ENCODE data around the gene RXRA.

The RXRA gene

DNA sequence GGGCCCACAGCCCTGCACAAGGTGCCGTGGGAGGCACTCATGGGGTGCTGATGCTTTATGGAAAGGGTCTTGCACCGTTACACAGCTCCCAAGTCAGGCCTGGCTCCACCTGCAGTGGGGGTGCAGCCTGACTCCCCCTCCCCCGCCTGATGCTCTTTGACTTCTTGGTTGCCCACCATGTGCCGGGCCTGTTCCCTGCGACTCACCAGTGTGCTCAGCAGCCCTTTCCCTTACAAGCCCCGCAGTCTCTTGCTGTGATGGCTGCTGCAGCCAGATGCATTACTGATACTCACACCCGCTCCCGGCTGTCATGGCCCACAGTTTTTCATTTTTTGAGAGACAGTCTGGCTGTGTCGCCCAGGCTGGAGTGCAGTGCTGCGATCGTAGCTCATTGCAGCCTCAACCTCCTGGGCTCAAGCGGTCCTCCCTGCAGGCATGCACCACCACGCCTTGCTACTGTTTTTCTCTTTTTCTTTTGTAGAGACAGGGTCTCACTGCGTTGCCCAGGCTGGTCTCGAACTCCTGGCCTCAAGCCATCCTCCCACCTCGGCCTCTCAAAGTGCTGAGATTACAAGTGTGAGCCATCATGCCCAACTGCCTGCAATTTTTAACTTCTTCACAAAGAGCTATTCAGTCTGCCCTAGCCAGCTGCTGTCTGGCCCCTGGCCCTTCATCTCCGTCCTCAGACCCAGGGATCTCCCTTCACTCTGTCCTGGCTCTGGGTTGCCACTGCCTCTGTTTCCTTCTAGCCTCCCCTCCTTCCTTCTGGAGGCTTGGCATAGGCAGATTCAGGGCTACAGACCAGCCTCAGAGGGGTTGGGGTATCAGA lies 109.5 kb downstream of the RXRA start:
- Histone ChIP-seq H3K4ac (ENCODE audit: low read depth in 1 of 2, low read length in 2 of 2) (peak overlapping the region; percentile 16 to 90), H3K79me1 (replicated peaks; ENCODE audit: low read length, poor library complexity, severe bottlenecking) (peaks cover 9% of the 10 kb centered on the region), H3K9ac (ENCODE audit: low read length) (no peak overlapping the region), H3K14ac (ENCODE audit: low read length in 2 of 2) (peak overlapping the region in 1 of 2 experiments; percentile 63), H3K18ac (ENCODE audit: low read depth in 1 of 2, low read length in 2 of 2) (peak overlapping the region; percentile 50 to 96), H2BK12ac (ENCODE audit: low read length in 2 of 2) (peak overlapping the region; percentile 20 to 88), H2AFZ (ENCODE audit: low read depth, low read length) (no peak overlapping the region), H3K4me1 (ENCODE audit: control insufficient read depth, insufficient read depth, low read depth, low read length) (peaks cover 56% of the 10 kb centered on the region), H2BK15ac (ENCODE audit: low read depth, poor library complexity, severe bottlenecking) (peak overlapping the region; percentile 12), H2AK5ac (ENCODE audit: low read length, severe bottlenecking) (peak overlapping the region; percentile 87), H3K4me3 (ENCODE audit: insufficient read depth in 1 of 2, low read depth in 1 of 2, low read length in 2 of 2) (no peak overlapping the region), H3K9me3 (ENCODE audit: control insufficient read depth, low read length) (no peaks in the 10 kb centered on the region), H2BK5ac (ENCODE audit: low read depth, low read length, poor library complexity, severe bottlenecking) (peak overlapping the region; percentile 3), H3K27ac (ENCODE audit: low read length, poor library complexity, severe bottlenecking) (peak overlapping the region; percentile 75), H4K8ac (ENCODE audit: low read length) (peak overlapping the region; percentile 57), H3K23ac (ENCODE audit: low read length in 2 of 2) (no peak overlapping the region), H4K91ac (ENCODE audit: low read length) (peak overlapping the region; percentile 83), H3K36me3 (ENCODE audit: control insufficient read depth in 1 of 2, insufficient read depth in 2 of 2, low read depth in 1 of 2, low read length in 2 of 2) (peaks cover 33 to 62% of the 10 kb centered on the region in 2 experiments), H2BK120ac (ENCODE audit: low read depth, low read length) (peak overlapping the region; percentile 37), H3K27me3 (ENCODE audit: control insufficient read depth in 1 of 2, insufficient read depth in 1 of 2, low read length in 2 of 2) (no peaks in the 10 kb centered on the region), H3K4me2 (ENCODE audit: low read length, poor library complexity, severe bottlenecking) (peak overlapping the region; percentile 20)
- no peak for DNase-seq
- 85% methylated on average over 17 of the region's 17 CpGs for WGBS

DNA sequence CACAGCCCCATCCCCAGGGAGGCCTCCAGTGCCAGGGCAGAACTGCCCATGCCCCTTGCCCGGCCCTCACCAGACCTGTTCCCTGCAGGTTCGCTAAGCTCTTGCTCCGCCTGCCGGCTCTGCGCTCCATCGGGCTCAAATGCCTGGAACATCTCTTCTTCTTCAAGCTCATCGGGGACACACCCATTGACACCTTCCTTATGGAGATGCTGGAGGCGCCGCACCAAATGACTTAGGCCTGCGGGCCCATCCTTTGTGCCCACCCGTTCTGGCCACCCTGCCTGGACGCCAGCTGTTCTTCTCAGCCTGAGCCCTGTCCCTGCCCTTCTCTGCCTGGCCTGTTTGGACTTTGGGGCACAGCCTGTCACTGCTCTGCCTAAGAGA lies 110.1 kb downstream of the RXRA start:
- H3K9me3 ChIP-seq (ENCODE audit: control insufficient read depth, low read length): no peaks in the 10 kb centered on the region
- no peak overlapping the region for H4K8ac ChIP-seq (ENCODE audit: low read length)
- H2BK120ac ChIP-seq (ENCODE audit: low read depth, low read length): peak overlapping the region; percentile 37
- no peak overlapping the region for H3K9ac ChIP-seq (ENCODE audit: low read length)
- peaks cover 56% of the 10 kb centered on the region for H3K4me1 ChIP-seq (ENCODE audit: control insufficient read depth, insufficient read depth, low read depth, low read length)
- H2AK5ac ChIP-seq (ENCODE audit: low read length, severe bottlenecking): peak overlapping the region; percentile 87
- DNase-seq: no peak
- no peak overlapping the region for H3K27ac ChIP-seq (ENCODE audit: low read length, poor library complexity, severe bottlenecking)
- no peak overlapping the region for H3K23ac ChIP-seq (ENCODE audit: low read length in 2 of 2)
- 92% methylated on average over 12 of the region's 12 CpGs for WGBS
- no peak overlapping the region for H2BK5ac ChIP-seq (ENCODE audit: low read depth, low read length, poor library complexity, severe bottlenecking)
- H3K27me3 ChIP-seq (ENCODE audit: control insufficient read depth in 1 of 2, insufficient read depth in 1 of 2, low read length in 2 of 2): peaks cover 0 to 4% of the 10 kb centered on the region in 2 experiments
- peaks cover 33 to 58% of the 10 kb centered on the region in 2 experiments for H3K36me3 ChIP-seq (ENCODE audit: control insufficient read depth in 1 of 2, insufficient read depth in 2 of 2, low read depth in 1 of 2, low read length in 2 of 2)
- H4K91ac ChIP-seq (ENCODE audit: low read length): peak overlapping the region; percentile 59
- H2BK12ac ChIP-seq (ENCODE audit: low read length in 2 of 2): peak overlapping the region in 1 of 2 experiments; percentile 23
- peak overlapping the region in 1 of 2 experiments; percentile 7 for H3K4ac ChIP-seq (ENCODE audit: low read depth in 1 of 2, low read length in 2 of 2)
- H2BK15ac ChIP-seq (ENCODE audit: low read depth, poor library complexity, severe bottlenecking): peak overlapping the region; percentile 6
- peaks cover 9% of the 10 kb centered on the region for H3K79me1 ChIP-seq (replicated peaks; ENCODE audit: low read length, poor library complexity, severe bottlenecking)
- peak overlapping the region; percentile 25 to 50 for H3K18ac ChIP-seq (ENCODE audit: low read depth in 1 of 2, low read length in 2 of 2)
- no peak overlapping the region for H2AFZ ChIP-seq (ENCODE audit: low read depth, low read length)
- no peak overlapping the region for H3K14ac ChIP-seq (ENCODE audit: low read length in 2 of 2)
- no peak overlapping the region for H3K4me3 ChIP-seq (ENCODE audit: insufficient read depth in 1 of 2, low read depth in 1 of 2, low read length in 2 of 2)
- no peak overlapping the region for H3K4me2 ChIP-seq (ENCODE audit: low read length, poor library complexity, severe bottlenecking)

DNA sequence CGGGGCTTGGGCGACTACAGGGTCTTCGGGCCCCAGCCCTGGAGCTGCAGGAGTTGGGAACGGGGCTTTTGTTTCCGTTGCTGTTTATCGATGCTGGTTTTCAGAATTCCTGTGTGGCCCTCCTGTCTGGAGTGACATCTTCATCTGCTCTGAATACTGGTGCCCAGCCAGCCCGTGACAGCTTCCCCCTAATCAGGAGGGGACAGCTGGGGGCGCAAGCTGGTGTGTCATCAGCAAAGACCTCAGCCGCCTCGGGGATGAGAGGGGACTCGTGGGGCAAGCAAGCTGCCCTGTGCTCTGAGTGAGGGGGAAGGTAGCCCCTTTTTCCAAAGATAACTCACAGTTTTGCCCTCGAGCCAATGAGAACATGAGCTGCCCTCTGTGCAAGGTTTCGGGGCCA lies 110.7 kb downstream of the RXRA start:
- Histone ChIP-seq H3K4ac (ENCODE audit: low read depth in 1 of 2, low read length in 2 of 2) (no peak overlapping the region), H2BK120ac (ENCODE audit: low read depth, low read length) (no peak overlapping the region), H2AK5ac (ENCODE audit: low read length, severe bottlenecking) (no peak overlapping the region), H2BK5ac (ENCODE audit: low read depth, low read length, poor library complexity, severe bottlenecking) (no peak overlapping the region), H3K79me1 (replicated peaks; ENCODE audit: low read length, poor library complexity, severe bottlenecking) (peaks cover 7% of the 10 kb centered on the region), H3K36me3 (ENCODE audit: control insufficient read depth in 1 of 2, insufficient read depth in 2 of 2, low read depth in 1 of 2, low read length in 2 of 2) (peaks cover 30 to 53% of the 10 kb centered on the region in 2 experiments), H4K91ac (ENCODE audit: low read length) (peak overlapping the region; percentile 2), H2AFZ (ENCODE audit: low read depth, low read length) (no peak overlapping the region), H3K18ac (ENCODE audit: low read depth in 1 of 2, low read length in 2 of 2) (peak overlapping the region in 1 of 2 experiments; percentile 11), H3K4me2 (ENCODE audit: low read length, poor library complexity, severe bottlenecking) (no peak overlapping the region), H2BK15ac (ENCODE audit: low read depth, poor library complexity, severe bottlenecking) (no peak overlapping the region), H3K4me3 (ENCODE audit: insufficient read depth in 1 of 2, low read depth in 1 of 2, low read length in 2 of 2) (no peak overlapping the region), H3K27ac (ENCODE audit: low read length, poor library complexity, severe bottlenecking) (no peak overlapping the region), H3K9ac (ENCODE audit: low read length) (no peak overlapping the region), H3K27me3 (ENCODE audit: control insufficient read depth in 1 of 2, insufficient read depth in 1 of 2, low read length in 2 of 2) (peaks cover 0 to 9% of the 10 kb centered on the region in 2 experiments), H2BK12ac (ENCODE audit: low read length in 2 of 2) (no peak overlapping the region), H3K4me1 (ENCODE audit: control insufficient read depth, insufficient read depth, low read depth, low read length) (peaks cover 58% of the 10 kb centered on the region), H3K23ac (ENCODE audit: low read length in 2 of 2) (no peak overlapping the region), H3K9me3 (ENCODE audit: control insufficient read depth, low read length) (no peaks in the 10 kb centered on the region), H4K8ac (ENCODE audit: low read length) (peak overlapping the region; percentile 45), H3K14ac (ENCODE audit: low read length in 2 of 2) (no peak overlapping the region)
- no peak for DNase-seq
- WGBS: 91% methylated on average over 13 of the region's 13 CpGs

DNA sequence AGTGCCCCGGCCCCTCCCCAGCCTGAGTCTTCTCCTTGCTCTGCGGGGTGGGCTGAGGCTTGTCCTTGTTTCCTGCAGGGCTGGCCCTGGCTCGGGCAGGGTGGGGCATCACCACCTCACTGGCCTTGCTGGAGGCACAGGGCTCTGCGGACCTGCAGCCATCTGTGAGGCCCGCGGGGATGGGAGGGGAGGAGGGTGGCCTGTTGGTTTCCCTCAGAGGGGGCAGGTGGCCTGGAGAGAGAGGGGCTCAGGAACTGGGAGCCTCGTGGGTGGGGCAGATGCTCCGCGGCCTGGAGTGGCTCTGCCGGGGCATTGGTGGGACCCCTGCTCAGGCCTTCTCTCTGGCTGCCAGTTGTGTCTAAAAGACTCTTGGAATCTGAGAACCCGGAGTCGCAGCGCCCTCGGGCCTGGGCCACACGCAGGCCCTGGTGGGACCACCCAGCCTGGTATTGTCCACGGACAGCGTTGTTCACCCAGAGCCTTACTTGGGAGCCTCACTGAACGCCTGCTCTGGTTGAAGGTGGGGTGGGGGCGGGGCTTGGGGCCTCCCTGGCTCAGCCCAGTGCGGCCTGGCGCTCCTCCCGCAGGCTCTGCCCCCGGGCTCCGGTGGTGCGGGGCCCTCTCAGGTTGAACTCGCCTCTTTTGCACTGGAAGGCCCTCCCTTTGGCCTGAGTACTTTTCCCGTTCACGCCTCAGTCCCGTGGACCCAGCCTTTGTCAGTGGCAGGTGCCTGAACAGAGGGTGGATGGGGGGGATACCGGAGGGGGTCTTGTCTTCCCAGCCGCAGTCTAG lies 111.3 kb downstream of the RXRA start:
- H3K4ac ChIP-seq (ENCODE audit: low read depth in 1 of 2, low read length in 2 of 2): peak overlapping the region in 1 of 2 experiments; percentile 4
- H3K9ac ChIP-seq (ENCODE audit: low read length): no peak overlapping the region
- DNase-seq: no peak
- H2BK12ac ChIP-seq (ENCODE audit: low read length in 2 of 2): no peak overlapping the region
- peaks cover 0 to 16% of the 10 kb centered on the region in 2 experiments for H3K27me3 ChIP-seq (ENCODE audit: control insufficient read depth in 1 of 2, insufficient read depth in 1 of 2, low read length in 2 of 2)
- no peaks in the 10 kb centered on the region for H3K9me3 ChIP-seq (ENCODE audit: control insufficient read depth, low read length)
- H4K91ac ChIP-seq (ENCODE audit: low read length): peak overlapping the region; percentile 2
- no peak overlapping the region for H3K27ac ChIP-seq (ENCODE audit: low read length, poor library complexity, severe bottlenecking)
- 87% methylated on average over 28 of the region's 31 CpGs for WGBS
- H3K18ac ChIP-seq (ENCODE audit: low read depth in 1 of 2, low read length in 2 of 2): peak overlapping the region in 1 of 2 experiments; percentile 13
- H2BK120ac ChIP-seq (ENCODE audit: low read depth, low read length): no peak overlapping the region
- H3K4me2 ChIP-seq (ENCODE audit: low read length, poor library complexity, severe bottlenecking): no peak overlapping the region
- peaks cover 59% of the 10 kb centered on the region for H3K4me1 ChIP-seq (ENCODE audit: control insufficient read depth, insufficient read depth, low read depth, low read length)
- H3K23ac ChIP-seq (ENCODE audit: low read length in 2 of 2): no peak overlapping the region
- H2BK5ac ChIP-seq (ENCODE audit: low read depth, low read length, poor library complexity, severe bottlenecking): no peak overlapping the region
- no peak overlapping the region for H2AK5ac ChIP-seq (ENCODE audit: low read length, severe bottlenecking)
- peaks cover 7% of the 10 kb centered on the region for H3K79me1 ChIP-seq (replicated peaks; ENCODE audit: low read length, poor library complexity, severe bottlenecking)
- no peak overlapping the region for H2AFZ ChIP-seq (ENCODE audit: low read depth, low read length)
- no peak overlapping the region for H3K4me3 ChIP-seq (ENCODE audit: insufficient read depth in 1 of 2, low read depth in 1 of 2, low read length in 2 of 2)
- no peak overlapping the region for H3K14ac ChIP-seq (ENCODE audit: low read length in 2 of 2)
- peaks cover 28 to 46% of the 10 kb centered on the region in 2 experiments for H3K36me3 ChIP-seq (ENCODE audit: control insufficient read depth in 1 of 2, insufficient read depth in 2 of 2, low read depth in 1 of 2, low read length in 2 of 2)
- H4K8ac ChIP-seq (ENCODE audit: low read length): no peak overlapping the region
- no peak overlapping the region for H2BK15ac ChIP-seq (ENCODE audit: low read depth, poor library complexity, severe bottlenecking)

Data from mesenchymal stem cell (in vitro differentiated cells and primary cell).